ENCODE measurements around the gene NAA38.

NAA38 gene

DNA sequence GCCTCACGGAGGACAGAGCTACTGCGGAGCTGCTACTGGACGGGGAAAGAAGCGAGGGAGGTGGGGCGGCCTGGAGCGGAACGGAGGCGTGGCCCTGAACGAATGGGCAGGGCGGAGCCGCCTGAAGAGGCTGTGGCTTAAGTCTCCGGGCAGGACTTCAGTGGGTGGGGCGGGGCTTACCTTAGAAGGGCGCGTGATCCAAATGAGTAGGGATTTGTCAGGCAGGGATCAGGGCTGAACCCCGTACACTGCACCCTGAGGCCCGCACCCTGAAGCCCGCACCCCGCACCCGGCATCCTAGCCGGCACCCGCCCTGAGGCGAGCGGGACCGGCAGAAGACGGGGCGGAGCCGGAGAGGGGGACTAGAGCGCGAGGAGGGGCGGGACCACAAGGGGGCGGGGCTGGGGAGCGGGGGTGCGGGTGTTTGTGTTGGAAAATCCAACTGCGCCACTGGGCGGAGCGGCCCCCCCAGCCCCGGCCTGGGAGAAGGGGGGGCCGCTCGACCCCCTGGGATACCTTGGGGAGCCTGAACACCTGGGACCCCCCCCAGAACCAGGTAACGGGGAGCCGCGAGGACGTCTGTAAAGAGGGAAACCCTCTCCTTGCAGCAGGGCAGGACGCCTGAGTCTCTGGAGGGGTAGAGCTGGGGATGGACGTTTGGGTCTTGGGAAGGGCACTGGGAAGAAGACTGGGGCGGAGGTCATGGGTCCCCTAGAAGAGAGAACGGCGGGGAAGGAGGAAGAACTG lies 23.4 kb downstream of the NAA38 start, which contains the start of gene KDM6B:
Gene KDM6B (plus strand): TSS at position 423 of the 747 bp plus-strand sequence. CDS start 11,338 bp downstream, outside the sequence.
- Histone ChIP-seq H3K27me3 (ENCODE audit: control insufficient read depth, insufficient read depth, low read length) (peaks cover 45% of the 10 kb centered on the region), H3K4me1 (ENCODE audit: control insufficient read depth, insufficient read depth, low read length) (peaks cover 10% of the 10 kb centered on the region), H3K9ac (ENCODE audit: low read depth, low read length) (no peak within 1 kb of the TSS), H3K9me3 (ENCODE audit: control insufficient read depth, insufficient read depth, low read length) (no peaks in the 10 kb centered on the region), H3K36me3 (ENCODE audit: control insufficient read depth, insufficient read depth, low read length) (no peaks in the 10 kb centered on the region), H3K4me3 (ENCODE audit: low read depth, low read length) (peak within 1 kb of the TSS; percentile 84)

DNA sequence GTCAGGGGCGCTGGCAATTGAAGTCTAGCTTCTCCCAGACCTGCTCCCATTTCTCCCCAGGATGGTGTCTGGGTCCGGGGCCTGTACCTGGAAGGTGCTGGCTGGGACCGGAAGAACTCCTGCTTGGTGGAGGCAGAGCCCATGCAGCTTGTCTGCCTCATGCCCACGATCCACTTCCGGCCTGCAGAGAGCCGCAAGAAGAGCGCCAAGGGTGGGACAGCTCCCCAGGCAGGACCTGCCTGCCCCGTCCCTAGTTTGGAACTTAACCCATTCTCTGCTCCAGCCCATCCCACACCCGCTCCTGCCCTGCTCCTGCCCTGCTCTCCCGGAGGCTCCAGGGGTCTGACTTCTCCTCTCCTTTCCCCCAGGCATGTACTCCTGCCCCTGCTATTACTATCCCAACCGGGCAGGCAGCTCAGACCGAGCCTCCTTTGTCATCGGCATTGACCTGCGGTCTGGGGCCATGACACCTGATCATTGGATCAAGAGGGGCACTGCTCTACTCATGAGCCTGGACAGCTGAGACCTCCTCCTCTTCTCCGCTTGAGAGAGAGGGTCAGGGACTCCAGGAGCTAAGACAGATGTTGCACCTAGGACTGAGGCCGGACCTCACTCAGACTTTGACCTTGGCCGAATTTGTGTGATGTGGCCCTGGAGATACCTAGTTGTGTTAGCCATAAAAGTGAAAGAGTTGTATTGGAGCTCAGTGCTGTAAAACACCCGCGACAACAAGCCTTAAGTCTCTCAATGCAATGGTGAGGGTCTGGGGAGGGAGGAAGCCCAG lies 24.2 kb downstream of the NAA38 start:
- Histone ChIP-seq H3K4me3 (ENCODE audit: low read depth, low read length) (peak overlapping the region; percentile 64), H3K9me3 (ENCODE audit: control insufficient read depth, insufficient read depth, low read length) (no peaks in the 10 kb centered on the region), H3K9ac (ENCODE audit: low read depth, low read length) (no peak overlapping the region), H3K4me1 (ENCODE audit: control insufficient read depth, insufficient read depth, low read length) (peaks cover 5% of the 10 kb centered on the region), H3K36me3 (ENCODE audit: control insufficient read depth, insufficient read depth, low read length) (no peaks in the 10 kb centered on the region), H3K27me3 (ENCODE audit: control insufficient read depth, insufficient read depth, low read length) (peaks cover 39% of the 10 kb centered on the region)

DNA sequence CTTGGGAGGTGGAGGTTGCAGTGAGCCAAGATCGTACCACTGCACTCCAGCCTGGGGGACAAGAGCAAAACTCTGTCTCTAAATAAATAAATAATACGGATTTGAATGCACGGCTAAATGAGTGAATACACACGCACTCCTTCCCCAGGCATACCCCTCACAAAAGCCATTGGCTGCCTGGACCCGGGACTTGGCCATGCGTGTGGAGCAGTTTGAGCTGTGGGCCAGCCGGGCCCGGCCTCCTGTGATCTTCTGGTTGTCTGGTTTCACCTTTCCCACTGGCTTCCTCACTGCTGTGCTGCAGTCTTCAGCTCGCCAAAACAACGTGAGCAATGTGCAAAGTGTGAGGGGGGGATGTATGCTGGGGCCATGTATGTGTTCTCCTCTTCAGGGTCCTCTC lies 24.9 kb downstream of the NAA38 start:
- H3K36me3 ChIP-seq (ENCODE audit: control insufficient read depth, insufficient read depth, low read length) = no peaks in the 10 kb centered on the region
- H3K4me1 ChIP-seq (ENCODE audit: control insufficient read depth, insufficient read depth, low read length) = peaks cover 5% of the 10 kb centered on the region
- no peaks in the 10 kb centered on the region for H3K9me3 ChIP-seq (ENCODE audit: control insufficient read depth, insufficient read depth, low read length)
- no peak overlapping the region for H3K9ac ChIP-seq (ENCODE audit: low read depth, low read length)
- H3K27me3 ChIP-seq (ENCODE audit: control insufficient read depth, insufficient read depth, low read length) = peaks cover 39% of the 10 kb centered on the region
- H3K4me3 ChIP-seq (ENCODE audit: low read depth, low read length) = no peak overlapping the region

DNA sequence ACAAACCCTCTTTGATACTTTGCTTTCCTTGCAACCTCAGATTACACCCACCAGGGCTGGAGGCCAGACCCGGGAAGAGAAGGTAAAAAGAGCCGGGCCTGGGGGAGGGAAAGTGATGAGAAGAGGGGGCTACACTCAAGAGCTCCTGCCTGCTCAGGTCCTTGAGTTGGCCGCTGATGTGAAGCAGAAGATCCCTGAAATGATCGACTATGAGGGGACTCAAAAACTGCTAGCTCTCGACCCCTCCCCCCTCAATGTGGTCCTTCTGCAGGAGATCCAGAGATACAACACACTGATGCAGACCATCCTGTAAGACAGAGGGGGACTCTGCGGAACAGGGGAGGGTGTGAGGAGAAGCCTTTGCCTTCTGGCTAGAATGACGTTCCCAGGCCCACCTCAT lies 26.1 kb downstream of the NAA38 start:
- no peak overlapping the region for H3K9ac ChIP-seq (ENCODE audit: low read depth, low read length)
- no peaks in the 10 kb centered on the region for H3K36me3 ChIP-seq (ENCODE audit: control insufficient read depth, insufficient read depth, low read length)
- H3K9me3 ChIP-seq (ENCODE audit: control insufficient read depth, insufficient read depth, low read length) = no peaks in the 10 kb centered on the region
- H3K4me3 ChIP-seq (ENCODE audit: low read depth, low read length) = no peak overlapping the region
- peaks cover 5% of the 10 kb centered on the region for H3K4me1 ChIP-seq (ENCODE audit: control insufficient read depth, insufficient read depth, low read length)
- peaks cover 39% of the 10 kb centered on the region for H3K27me3 ChIP-seq (ENCODE audit: control insufficient read depth, insufficient read depth, low read length)

DNA sequence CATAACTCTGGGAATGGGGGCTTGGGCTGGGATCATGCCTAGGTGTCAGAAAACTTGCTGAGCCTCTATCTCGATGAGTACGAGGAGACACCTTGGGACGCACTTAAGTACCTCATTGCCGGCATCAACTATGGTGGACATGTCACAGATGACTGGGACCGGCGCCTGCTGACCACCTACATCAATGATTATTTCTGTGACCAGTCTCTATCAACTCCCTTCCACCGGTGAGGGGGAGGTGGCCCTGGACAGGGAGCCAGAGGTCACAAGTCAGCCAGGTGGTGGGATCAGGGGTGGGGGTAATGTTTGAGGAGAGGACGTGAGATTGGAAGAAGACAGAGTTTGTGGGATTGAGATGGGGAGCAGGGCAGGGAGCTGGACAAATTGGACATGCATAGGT lies 26.7 kb downstream of the NAA38 start:
- H3K27me3 ChIP-seq (ENCODE audit: control insufficient read depth, insufficient read depth, low read length) = peaks cover 41% of the 10 kb centered on the region
- H3K9me3 ChIP-seq (ENCODE audit: control insufficient read depth, insufficient read depth, low read length) = no peaks in the 10 kb centered on the region

DNA sequence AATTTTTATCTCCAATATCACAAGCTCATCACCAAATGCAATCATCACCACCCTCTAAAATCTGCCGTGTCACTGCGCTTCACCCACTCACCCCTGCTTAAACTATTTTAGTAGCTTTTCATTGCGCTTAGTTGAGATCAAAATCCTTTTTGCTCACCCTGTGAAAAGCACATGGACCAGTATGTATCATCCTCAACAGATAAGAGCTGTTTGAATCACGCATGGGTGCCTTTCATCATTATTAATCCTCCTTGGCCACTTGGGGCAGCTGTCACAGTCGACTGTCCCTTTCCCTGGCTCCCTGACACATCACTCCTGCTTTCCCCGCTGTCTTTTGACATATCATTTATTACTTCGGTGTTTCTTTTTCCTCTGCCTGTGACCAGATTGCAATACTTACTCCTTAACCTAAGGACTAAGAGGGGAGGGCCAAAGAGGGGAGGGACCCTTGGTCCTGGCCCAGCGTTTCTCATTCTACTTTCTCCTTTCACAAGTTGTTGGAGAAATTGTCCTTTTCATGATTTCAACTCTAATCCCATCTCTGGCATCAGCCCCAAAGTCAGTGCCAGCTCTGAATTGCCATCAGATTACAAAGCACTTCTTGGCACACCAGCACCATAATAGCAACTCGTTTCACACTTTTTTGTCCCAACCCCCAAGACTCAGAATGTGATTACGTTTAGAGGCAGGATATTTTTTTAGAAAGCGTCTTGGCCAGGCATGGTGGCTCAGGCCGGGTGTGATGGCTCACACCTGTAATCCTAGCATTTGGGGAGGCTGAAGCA lies 32.0 kb downstream of the NAA38 start:
- no peaks in the 10 kb centered on the region for H3K4me1 ChIP-seq (ENCODE audit: control insufficient read depth, insufficient read depth, low read length)

More for the DNA sequence above, 26.7 kb downstream of the NAA38 start:
- H3K9ac ChIP-seq (ENCODE audit: low read depth, low read length) = no peak overlapping the region
- H3K4me3 ChIP-seq (ENCODE audit: low read depth, low read length) = no peak overlapping the region
- no peaks in the 10 kb centered on the region for H3K36me3 ChIP-seq (ENCODE audit: control insufficient read depth, insufficient read depth, low read length)
- H3K4me1 ChIP-seq (ENCODE audit: control insufficient read depth, insufficient read depth, low read length) = peaks cover 5% of the 10 kb centered on the region

DNA sequence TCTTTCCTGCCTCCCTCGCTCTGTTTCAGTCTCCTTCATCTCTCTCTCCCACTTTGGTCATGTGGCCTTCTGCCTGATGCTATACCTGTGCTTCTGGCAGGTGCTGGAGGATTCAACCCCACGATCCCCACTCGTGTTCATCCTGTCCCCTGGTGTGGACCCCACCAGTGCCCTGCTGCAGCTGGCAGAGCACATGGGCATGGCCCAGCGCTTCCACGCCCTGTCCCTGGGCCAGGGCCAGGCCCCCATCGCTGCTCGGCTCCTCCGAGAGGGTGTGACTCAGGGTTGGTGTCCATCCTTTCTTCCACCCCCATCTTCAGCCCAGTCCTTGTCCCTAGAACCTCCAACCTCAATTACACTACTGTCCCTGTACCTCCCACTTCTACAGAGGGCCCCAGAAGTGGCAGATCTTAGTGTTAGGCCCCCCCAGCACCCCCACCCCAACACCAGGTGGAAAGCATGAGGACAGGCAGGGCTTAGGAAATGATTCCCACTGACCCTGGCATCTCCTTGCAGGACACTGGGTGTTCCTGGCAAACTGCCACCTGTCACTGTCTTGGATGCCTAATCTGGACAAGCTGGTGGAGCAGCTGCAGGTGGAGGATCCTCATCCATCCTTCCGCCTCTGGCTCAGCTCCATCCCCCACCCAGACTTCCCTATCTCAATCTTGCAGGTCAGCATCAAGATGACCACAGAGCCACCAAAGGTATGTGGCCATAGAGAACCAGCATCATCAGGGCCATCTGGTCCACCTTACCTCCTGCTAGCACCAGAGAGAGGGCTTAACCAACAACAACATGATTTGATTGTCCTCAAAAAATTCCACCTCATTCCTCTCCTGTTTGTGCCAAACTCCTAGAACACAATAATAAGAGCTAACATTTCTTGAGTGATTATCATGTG lies 33.1 kb downstream of the NAA38 start:
- Histone ChIP-seq H3K4me1 (ENCODE audit: control insufficient read depth, insufficient read depth, low read length) (no peaks in the 10 kb centered on the region), H3K36me3 (ENCODE audit: control insufficient read depth, insufficient read depth, low read length) (no peaks in the 10 kb centered on the region), H3K9me3 (ENCODE audit: control insufficient read depth, insufficient read depth, low read length) (no peaks in the 10 kb centered on the region), H3K4me3 (ENCODE audit: low read depth, low read length) (no peak overlapping the region), H3K9ac (ENCODE audit: low read depth, low read length) (no peak overlapping the region), H3K27me3 (ENCODE audit: control insufficient read depth, insufficient read depth, low read length) (peaks cover 27% of the 10 kb centered on the region)

More for the DNA sequence above, 32.0 kb downstream of the NAA38 start:
- Histone ChIP-seq H3K27me3 (ENCODE audit: control insufficient read depth, insufficient read depth, low read length) (peaks cover 33% of the 10 kb centered on the region), H3K4me3 (ENCODE audit: low read depth, low read length) (no peak overlapping the region), H3K9ac (ENCODE audit: low read depth, low read length) (no peak overlapping the region), H3K36me3 (ENCODE audit: control insufficient read depth, insufficient read depth, low read length) (no peaks in the 10 kb centered on the region), H3K9me3 (ENCODE audit: control insufficient read depth, insufficient read depth, low read length) (no peaks in the 10 kb centered on the region)

- no peak overlapping the region for H3K9ac ChIP-seq (ENCODE audit: low read depth, low read length)
- H3K27me3 ChIP-seq (ENCODE audit: control insufficient read depth, insufficient read depth, low read length) = peaks cover 25% of the 10 kb centered on the region
- H3K4me3 ChIP-seq (ENCODE audit: low read depth, low read length) = no peak overlapping the region
- no peaks in the 10 kb centered on the region for H3K9me3 ChIP-seq (ENCODE audit: control insufficient read depth, insufficient read depth, low read length)
- no peaks in the 10 kb centered on the region for H3K4me1 ChIP-seq (ENCODE audit: control insufficient read depth, insufficient read depth, low read length)
- H3K36me3 ChIP-seq (ENCODE audit: control insufficient read depth, insufficient read depth, low read length) = no peaks in the 10 kb centered on the region
Measured at GRCh38 chr17:7823581-7824001, 33.8 kb downstream of the NAA38 start.

DNA sequence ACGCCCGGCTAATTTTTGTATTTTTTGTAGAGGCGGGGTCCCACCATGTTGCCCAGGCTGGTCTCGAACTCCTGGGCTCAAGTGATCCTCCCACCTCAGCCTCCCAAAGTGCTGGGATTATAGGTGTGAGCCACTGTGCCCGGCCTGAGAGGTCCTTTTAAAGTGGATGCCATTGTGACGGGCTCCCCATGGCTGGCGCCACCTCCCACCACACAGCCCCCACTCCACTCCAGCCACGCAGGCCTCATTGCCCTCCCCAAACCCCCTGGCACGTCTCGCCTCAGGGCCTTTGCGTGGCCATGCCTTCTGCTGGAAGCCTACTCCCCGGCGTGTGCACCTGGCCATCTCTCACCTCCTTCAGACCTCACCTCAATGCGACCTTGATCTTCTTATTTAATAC lies 35.2 kb downstream of the NAA38 start:
- Histone ChIP-seq H3K4me1 (ENCODE audit: control insufficient read depth, insufficient read depth, low read length) (no peaks in the 10 kb centered on the region), H3K27me3 (ENCODE audit: control insufficient read depth, insufficient read depth, low read length) (peaks cover 25% of the 10 kb centered on the region), H3K9ac (ENCODE audit: low read depth, low read length) (no peak overlapping the region), H3K36me3 (ENCODE audit: control insufficient read depth, insufficient read depth, low read length) (no peaks in the 10 kb centered on the region), H3K9me3 (ENCODE audit: control insufficient read depth, insufficient read depth, low read length) (no peaks in the 10 kb centered on the region), H3K4me3 (ENCODE audit: low read depth, low read length) (no peak overlapping the region)

- H3K4me3 ChIP-seq (ENCODE audit: low read depth, low read length) = no peak overlapping the region
- no peaks in the 10 kb centered on the region for H3K9me3 ChIP-seq (ENCODE audit: control insufficient read depth, insufficient read depth, low read length)
- no peak overlapping the region for H3K9ac ChIP-seq (ENCODE audit: low read depth, low read length)
- H3K4me1 ChIP-seq (ENCODE audit: control insufficient read depth, insufficient read depth, low read length) = no peaks in the 10 kb centered on the region
- no peaks in the 10 kb centered on the region for H3K36me3 ChIP-seq (ENCODE audit: control insufficient read depth, insufficient read depth, low read length)
- peaks cover 20% of the 10 kb centered on the region for H3K27me3 ChIP-seq (ENCODE audit: control insufficient read depth, insufficient read depth, low read length)
Measured at GRCh38 chr17:7820231-7820630, 37.1 kb downstream of the NAA38 start.

Measured in iPS-15b (cell line).